Astrocyte of the spinal cord (primary cell): ENCODE results near the gene LRP4.
"Not testable (repeated sequence)": the region's sequence is repeated elsewhere in the genome, so short reads cannot be mapped to it uniquely, and the experiment has no call there.

ENCODE experiments used
- DNase-seq: peaks from one replicate; pipeline ENCODE4 v3.0.0; 2011; ENCODE audit warnings: low read depth, low spot score
- H3K4me3 ChIP-seq: 2 replicates; pipeline ENCODE4 v1.5.1; 2011; ENCODE audit warnings: low read depth, mild to moderate bottlenecking, low read length, moderate library complexity
- in situ Hi-C: cut with HindIII; loops from 2 replicates; pipeline ENCODE4 v1.10.0; 2017; ENCODE audit warnings: low sequenced_read_pairs
- TF ChIP-seq, protein P1 (sequence below): IDR thresholded peaks from 2 replicates; pipeline ENCODE4 v1.5.1; 2012; ENCODE audit warnings: low read depth, mild to moderate bottlenecking, low read length, inconsistent platforms

LRP4 gene

DNA sequence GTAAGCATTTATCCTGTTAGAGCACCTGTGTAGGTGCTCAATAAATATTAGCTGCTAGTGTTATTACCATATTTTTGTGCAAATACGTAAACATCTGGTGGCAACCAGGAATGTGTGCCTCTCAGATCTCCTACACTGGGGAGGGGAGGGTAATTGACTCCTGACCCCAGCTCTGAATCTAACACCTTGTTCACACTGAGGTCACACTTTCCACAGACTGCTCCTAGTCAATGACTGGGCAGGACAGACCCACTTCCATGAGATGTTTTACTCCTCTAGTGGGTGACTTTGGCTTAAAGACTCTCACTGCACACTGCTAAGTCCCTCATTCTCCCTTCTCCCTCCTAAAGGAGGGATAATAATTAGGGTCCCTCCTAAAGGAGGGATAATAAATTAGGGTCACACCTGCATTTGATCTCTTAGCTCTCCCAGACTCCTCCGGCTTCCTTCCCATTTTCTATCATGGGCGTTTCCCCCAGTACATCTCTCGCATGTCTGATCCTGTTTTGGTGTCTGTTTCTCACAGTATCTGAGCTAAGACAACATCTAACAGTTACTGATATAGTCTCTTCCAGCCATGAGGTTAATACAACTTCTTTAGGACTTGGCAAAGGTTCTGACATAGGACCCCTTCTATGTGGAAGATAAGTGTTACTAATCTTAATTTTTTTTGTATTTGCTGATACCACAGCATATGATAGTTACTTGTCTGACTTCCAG, 26.2 kb upstream of the LRP4 start:
- TF ChIP-seq, protein P1, sequence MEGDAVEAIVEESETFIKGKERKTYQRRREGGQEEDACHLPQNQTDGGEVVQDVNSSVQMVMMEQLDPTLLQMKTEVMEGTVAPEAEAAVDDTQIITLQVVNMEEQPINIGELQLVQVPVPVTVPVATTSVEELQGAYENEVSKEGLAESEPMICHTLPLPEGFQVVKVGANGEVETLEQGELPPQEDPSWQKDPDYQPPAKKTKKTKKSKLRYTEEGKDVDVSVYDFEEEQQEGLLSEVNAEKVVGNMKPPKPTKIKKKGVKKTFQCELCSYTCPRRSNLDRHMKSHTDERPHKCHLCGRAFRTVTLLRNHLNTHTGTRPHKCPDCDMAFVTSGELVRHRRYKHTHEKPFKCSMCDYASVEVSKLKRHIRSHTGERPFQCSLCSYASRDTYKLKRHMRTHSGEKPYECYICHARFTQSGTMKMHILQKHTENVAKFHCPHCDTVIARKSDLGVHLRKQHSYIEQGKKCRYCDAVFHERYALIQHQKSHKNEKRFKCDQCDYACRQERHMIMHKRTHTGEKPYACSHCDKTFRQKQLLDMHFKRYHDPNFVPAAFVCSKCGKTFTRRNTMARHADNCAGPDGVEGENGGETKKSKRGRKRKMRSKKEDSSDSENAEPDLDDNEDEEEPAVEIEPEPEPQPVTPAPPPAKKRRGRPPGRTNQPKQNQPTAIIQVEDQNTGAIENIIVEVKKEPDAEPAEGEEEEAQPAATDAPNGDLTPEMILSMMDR: no peak
- DNase-seq: no peak
- H3K4me3 ChIP-seq: no peak overlapping the region
- in situ Hi-C loops: no loop called here

DNA sequence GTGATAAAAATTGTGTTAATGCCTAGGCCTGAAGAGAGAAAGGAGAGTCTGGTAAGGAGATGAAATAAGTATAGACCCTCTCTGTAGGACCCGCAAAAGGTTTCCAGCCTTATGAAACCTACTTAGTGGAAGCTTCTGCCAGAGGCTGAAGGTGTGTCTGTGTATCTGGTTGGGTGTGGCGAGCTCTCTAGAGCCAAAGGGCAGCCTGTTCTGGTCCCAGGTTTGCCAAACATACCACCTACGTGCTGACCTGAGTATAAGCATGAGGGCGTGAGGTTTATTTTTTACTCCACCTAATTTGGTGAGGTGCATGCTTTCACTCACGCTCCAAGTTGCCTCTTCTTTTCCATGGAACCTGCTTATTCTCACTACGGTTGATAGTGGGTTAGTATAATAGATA, 23.8 kb upstream of the LRP4 start:
- TF ChIP-seq, protein P1: no peak
- no peak overlapping the region for H3K4me3 ChIP-seq
- in situ Hi-C loops: no loop called here
- DNase-seq: no peak

DNA sequence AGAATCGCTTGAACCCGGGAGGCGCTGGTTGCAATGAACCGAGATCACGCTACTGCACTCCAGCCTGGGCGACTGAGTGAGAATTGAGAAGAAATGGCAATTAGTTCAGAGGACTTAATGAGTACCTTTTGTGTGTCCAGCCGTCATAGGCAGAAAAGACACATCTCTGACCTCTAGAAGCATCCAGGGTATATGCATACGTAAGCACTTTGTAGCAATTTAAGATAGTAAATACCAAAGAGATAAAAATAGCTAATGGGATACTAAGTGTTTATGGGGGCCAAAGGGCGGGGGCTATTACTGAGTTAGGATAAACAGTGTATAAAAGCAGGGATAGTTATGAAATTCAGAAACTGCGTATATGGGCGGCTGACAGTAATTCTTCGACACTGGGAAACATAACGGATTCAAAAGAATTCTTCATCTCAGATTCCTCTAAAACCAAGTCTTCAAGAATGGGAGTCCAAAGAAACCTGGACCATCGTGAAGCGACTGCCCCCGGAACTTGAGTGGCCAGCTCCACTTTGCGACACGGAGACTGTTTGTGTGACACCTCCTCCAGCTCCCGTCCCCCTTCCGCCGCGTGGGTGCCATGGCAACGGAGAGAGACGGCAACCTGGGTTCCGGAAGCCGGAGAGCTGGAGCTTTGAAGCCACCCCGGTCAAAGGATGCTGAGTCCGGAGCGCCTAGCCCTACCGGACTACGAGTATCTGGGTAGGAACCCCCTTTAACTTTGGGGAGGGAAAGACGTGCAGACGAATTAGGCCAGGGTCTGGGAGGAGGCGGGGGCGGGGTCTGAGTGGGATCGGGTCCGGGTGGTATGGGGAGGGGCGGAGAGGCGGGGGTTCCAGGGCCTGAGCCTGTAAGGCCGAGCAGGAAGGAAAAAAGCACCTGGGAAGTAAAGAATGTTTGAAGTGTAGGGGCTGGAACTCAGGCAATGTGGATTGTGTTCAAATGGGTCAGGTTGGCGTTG, 18.1 kb upstream of the LRP4 start, which contains the start of gene CSTPP1:
Gene CSTPP1, plus strand, starts transcription at position 624 of the 973 bp plus-strand sequence. Its CDS starts 45 bp downstream, at position 669.
- in situ Hi-C loops: no loop called here
- DNase-seq: peak; percentile 91
- TF ChIP-seq, protein P1: no peak
- peak within 1 kb of the TSS; percentile 67 for H3K4me3 ChIP-seq

DNA sequence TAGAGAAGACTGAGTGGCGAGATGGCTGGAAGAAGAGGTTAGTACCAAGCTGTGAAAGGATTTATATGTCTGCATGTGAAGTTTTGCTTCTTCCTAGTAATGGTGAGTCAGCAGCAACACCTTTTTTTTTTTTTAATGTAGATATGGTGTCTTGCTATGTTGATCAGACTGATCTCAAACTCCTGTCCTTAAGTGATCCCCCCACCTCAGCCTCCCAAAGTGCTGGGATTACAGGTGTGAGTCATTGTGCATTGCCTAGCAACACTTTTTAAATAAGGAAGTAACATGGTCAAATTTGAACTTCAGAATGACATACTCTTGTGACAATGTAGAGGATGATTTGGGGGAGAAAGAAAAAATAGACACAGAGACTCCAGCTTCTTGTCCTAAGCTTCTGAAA, 11.7 kb upstream of the LRP4 start:
- H3K4me3 ChIP-seq: no peak overlapping the region
- TF ChIP-seq, protein P1: no peak
- in situ Hi-C loops: no loop called here
- DNase-seq: peak; percentile 70

DNA sequence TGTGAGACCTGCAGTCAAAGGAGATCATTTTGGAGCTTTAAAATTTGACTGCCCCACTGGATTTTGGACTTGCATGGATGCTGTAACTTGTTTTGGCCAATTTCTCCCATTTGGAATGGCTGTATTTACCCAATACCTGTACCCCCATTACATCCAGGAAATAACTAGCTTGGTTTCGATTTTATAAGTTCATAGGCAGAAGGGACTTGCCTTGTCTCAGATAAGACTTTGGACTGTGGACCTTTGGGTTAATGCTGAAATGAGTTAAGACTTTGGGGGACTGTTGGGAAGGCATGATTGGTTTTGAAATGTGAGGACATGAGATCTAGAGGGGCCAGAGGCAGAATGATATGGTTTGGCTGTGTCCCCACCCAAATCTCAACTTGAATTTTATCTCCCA, 10.4 kb upstream of the LRP4 start:
- DNase-seq, H3K4me3 ChIP-seq, in situ Hi-C loops: not testable (repeated sequence)

DNA sequence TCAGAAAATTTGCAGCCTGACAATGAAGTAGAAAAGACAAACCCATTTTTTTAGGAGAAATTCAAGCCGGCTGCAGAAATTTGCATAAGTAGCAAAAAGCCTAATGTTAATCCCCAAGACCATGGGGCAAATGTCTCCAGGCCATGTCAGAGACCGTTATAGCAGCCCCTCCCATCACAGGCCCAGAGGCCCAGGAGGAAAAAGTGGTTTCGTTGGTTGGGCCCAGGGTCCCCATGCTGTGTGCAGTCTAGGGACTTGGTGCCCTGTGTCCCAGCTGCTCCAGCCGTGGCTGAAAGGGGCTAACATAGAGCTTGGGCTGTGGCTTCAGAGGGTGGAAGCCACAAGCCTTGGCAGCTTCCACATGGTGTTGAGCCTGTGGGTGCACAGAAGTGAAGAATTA, 9.6 kb upstream of the LRP4 start:
- in situ Hi-C loops, DNase-seq: not testable (repeated sequence)

DNA sequence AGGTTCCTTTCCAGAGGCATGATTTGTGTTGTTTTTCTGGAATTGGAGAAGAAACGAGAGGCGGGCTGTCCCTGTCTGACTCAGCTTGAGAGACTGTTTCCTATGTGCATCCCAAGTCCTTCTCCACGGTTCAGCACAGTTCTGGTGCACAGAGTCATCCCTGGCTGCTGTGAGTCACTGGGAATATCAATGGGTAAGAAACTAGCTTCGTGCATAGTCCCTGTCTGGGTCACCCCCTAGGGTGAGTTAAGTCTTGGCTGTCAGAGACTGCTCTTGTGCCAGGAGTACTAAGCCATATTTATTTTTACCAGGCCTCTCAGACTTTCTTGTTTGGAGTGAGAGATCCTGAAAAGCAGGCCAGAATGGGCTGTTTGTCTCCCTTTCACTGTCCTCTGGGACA, 2.4 kb upstream of the LRP4 start:
- in situ Hi-C loops: no loop called here
- DNase-seq: peak; percentile 97
- TF ChIP-seq, protein P1: no peak
- no peak overlapping the region for H3K4me3 ChIP-seq

More for the DNA sequence above, 9.6 kb upstream of the LRP4 start:
- H3K4me3 ChIP-seq: not testable (repeated sequence)
